Measurements from ENCODE around the gene ACOXL. TPM values are rescaled to one million over a fixed set of nuclear protein-coding genes. Genes with fewer than 3 reads are reported as not detected.

The ACOXL gene
- total and polyA plus RNA-seq, 9 of the 15 experiments (the other 6 are each of a cell fraction or from before 2014, with no cell fraction given): 0.31 to 0.56 TPM; not detected in 7

- TF ChIP-seq DACH1 (IDR thresholded peaks at IDR 0.05; ENCODE audit: partially characterized antibody) (no peak), RBBP5 (IDR thresholded peaks at IDR 0.05; ENCODE audit: borderline replicate concordance, insufficient read depth, low read length, poor library complexity, severe bottlenecking) (no peak), RFX5 (IDR thresholded peaks at IDR 0.05; ENCODE audit: low read depth, low read length) (no peak), FOXJ2 (tag; IDR thresholded peaks at IDR 0.05) (peak; percentile 63; the same call in 1 of the 2 replicates), ZNF766 (CRISPR knock-in tag; conservative IDR thresholded peaks at IDR 0.05) (0 out of 2 replicates have a peak, but pooled peaks have one; percentile 54), MAX (CRISPR knock-in tag; IDR thresholded peaks at IDR 0.05) (no peak), ZSCAN32 (CRISPR knock-in tag; IDR thresholded peaks at IDR 0.05) (no peak), ARHGAP35 (IDR thresholded peaks at IDR 0.05; ENCODE audit: partially characterized antibody) (no peak), ZNF311 (CRISPR knock-in tag; IDR thresholded peaks at IDR 0.05) (no peak), ZNF778 (CRISPR knock-in tag; IDR thresholded peaks at IDR 0.05) (no peak), RNF2 (IDR thresholded peaks at IDR 0.05) (peak; percentile 42; the same call in 1 of the 2 replicates), SMARCA4 (IDR thresholded peaks at IDR 0.05) (no peak; the same call in 1 of the 2 replicates), LEF1 (IDR thresholded peaks at IDR 0.05) (no peak; the same call in 1 of the 2 replicates), HSF4 (CRISPR knock-in tag; IDR thresholded peaks at IDR 0.05; ENCODE audit: borderline replicate concordance) (no peak), BRCA1 (IDR thresholded peaks at IDR 0.05) (no peak), BRCA1 (CRISPR knock-in tag; IDR thresholded peaks at IDR 0.05) (no peak), KHSRP (IDR thresholded peaks at IDR 0.05) (peak; percentile 23; the same call in 1 of the 2 replicates), PRDM10 (IDR thresholded peaks at IDR 0.05; ENCODE audit: partially characterized antibody) (no peak), NEUROD1 (IDR thresholded peaks at IDR 0.05; ENCODE audit: borderline replicate concordance, low read depth, low read length, partially characterized antibody) (no peak), MBD2 (IDR thresholded peaks at IDR 0.05; ENCODE audit: borderline replicate concordance, low read depth) (no peak), PRMT5 (CRISPR knock-in tag; IDR thresholded peaks at IDR 0.05) (no peak), ZNF717 (CRISPR knock-in tag; IDR thresholded peaks at IDR 0.05) (no peak), ZNF3 (CRISPR knock-in tag; IDR thresholded peaks at IDR 0.05) (no peak), MED1 (CRISPR knock-in tag; IDR thresholded peaks at IDR 0.05; ENCODE audit: borderline replicate concordance) (no peak), ZBTB7A (IDR thresholded peaks at IDR 0.05; ENCODE audit: borderline replicate concordance, control insufficient read depth, low read depth, low read length) (no peak)
Measured at GRCh38 chr2:111162718-111163331, 430.5 kb downstream of the ACOXL start (continued).

Measured in K562 (cell line).